Kidney epithelial cell (primary cell): ENCODE measurements around the gene ZNF512B. TPM values are rescaled to one million over a fixed set of nuclear protein-coding genes. Genes with fewer than 3 reads are reported as not detected.
A peak's percentile ranks its signal among the peaks of the same experiment; 100 is the strongest.

Experiments
- DNase-seq: peaks from one replicate; pipeline ENCODE4 v3.0.0-alpha.2; 2010; ENCODE audit warnings: low read depth
- H3K27me3 ChIP-seq: 2 replicates; pipeline ENCODE4 v1.6.0; 2011; ENCODE audit warnings: low read length; ENCODE audit not compliant: control insufficient read depth, insufficient read depth
- H3K36me3 ChIP-seq: 2 replicates; pipeline ENCODE4 v1.5.1; 2011; ENCODE audit warnings: low read length; ENCODE audit not compliant: control insufficient read depth, insufficient read depth
- H3K4me3 ChIP-seq: 2 replicates; pipeline ENCODE4 v1.5.1; 2011; ENCODE audit warnings: low read depth, mild to moderate bottlenecking, control low read depth, low read length
- total RNA-seq: library from RNA; depleted of rRNA; stranded (reverse); fragments of >200 nt; gene quantifications from 2 replicates; pipeline ENCODE4 v1.2.3, GENCODE V29; 2015
- TF ChIP-seq, protein P1 (sequence below): IDR thresholded peaks from 2 replicates; pipeline ENCODE4 v1.5.1; 2011; ENCODE audit warnings: mild to moderate bottlenecking, moderate library complexity, low read length, control low read depth, inconsistent platforms; ENCODE audit not compliant: insufficient read depth, poor library complexity, severe bottlenecking

Gene ZNF512B
- total RNA-seq, 1 donor from 2014 or later, result 10.8 TPM

DNA sequence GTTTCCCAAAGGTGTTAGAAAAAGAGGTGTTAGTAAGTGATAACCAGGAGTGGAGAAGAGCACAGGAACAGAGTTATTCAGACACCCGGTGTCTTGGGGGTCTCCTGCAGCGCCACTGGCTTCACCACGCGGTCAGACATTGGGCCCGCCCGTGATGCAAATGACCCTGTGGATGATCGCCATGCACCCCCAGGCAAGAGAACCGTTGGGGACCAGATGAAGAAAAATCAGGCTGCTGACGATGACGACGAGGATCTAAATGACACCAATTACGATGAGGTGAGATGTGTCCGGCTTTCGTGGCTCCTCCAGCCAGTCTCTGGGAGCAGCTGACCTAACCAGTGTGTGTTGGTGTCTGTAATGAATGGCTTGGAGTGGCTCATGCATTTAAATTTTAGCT lies 13.2 kb upstream of the ZNF512B start:
- DNase-seq, result no peak
- Histone ChIP-seq H3K4me3 (no peak overlapping the region), H3K27me3 (no peaks in the 10 kb centered on the region), H3K36me3 (peaks cover 2% of the 10 kb centered on the region)
- TF ChIP-seq, protein P1, sequence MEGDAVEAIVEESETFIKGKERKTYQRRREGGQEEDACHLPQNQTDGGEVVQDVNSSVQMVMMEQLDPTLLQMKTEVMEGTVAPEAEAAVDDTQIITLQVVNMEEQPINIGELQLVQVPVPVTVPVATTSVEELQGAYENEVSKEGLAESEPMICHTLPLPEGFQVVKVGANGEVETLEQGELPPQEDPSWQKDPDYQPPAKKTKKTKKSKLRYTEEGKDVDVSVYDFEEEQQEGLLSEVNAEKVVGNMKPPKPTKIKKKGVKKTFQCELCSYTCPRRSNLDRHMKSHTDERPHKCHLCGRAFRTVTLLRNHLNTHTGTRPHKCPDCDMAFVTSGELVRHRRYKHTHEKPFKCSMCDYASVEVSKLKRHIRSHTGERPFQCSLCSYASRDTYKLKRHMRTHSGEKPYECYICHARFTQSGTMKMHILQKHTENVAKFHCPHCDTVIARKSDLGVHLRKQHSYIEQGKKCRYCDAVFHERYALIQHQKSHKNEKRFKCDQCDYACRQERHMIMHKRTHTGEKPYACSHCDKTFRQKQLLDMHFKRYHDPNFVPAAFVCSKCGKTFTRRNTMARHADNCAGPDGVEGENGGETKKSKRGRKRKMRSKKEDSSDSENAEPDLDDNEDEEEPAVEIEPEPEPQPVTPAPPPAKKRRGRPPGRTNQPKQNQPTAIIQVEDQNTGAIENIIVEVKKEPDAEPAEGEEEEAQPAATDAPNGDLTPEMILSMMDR, result no peak

DNA sequence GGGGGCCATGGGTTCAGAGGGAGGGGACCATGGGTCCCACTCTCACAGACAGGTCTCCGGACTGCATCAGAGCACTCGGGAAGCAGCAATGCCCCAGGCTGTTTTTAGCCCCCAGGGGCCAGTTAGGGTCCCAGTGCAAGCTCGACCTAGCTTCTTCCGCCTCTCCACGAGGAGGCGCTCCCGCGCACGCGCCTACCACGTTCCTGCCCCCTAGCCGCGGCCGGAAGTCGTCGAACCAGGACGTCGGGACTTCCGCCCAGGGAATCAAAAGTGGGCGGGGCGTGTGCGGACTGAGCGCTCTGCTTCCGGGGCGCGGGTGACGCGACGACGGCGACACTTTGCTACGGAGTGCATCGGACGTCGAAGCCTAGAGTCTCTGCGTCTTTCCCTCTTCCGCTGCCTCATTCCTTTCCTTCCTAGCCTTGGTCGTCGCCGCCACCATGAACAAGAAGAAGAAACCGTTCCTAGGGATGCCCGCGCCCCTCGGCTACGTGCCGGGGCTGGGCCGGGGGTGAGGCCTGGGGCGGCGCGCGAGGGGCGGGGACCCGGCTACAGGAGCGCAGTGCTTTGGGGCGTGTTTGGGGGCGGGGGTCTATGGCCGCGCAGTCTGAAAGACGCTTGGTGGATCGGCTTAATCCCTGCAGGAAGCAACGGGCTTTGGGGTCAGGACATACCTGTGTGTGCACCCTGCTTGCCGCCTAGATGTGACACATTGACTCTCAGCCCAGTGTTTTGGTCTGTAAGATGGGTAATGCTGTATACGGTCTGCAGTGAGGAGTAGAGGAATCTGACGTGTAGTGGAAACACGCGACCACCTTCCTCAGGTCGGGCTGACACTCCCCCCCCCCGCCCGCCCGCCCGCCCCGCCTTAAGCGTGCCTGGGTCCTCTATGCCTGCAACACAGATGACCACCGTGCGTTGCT lies 11.3 kb upstream of the ZNF512B start, which contains the start of gene PRPF6:
PRPF6 (plus strand) TSS at position 327 of the 923 bp plus-strand sequence; CDS start at position 441, 114 bp downstream.
- H3K27me3 ChIP-seq, result no peaks in the 10 kb centered on the region
- H3K36me3 ChIP-seq, result peaks cover 2% of the 10 kb centered on the region
- peak within 1 kb of the TSS; percentile 98 for H3K4me3 ChIP-seq
- TF ChIP-seq, protein P1, result peak; percentile 97
- DNase-seq, result peak; percentile 85

DNA sequence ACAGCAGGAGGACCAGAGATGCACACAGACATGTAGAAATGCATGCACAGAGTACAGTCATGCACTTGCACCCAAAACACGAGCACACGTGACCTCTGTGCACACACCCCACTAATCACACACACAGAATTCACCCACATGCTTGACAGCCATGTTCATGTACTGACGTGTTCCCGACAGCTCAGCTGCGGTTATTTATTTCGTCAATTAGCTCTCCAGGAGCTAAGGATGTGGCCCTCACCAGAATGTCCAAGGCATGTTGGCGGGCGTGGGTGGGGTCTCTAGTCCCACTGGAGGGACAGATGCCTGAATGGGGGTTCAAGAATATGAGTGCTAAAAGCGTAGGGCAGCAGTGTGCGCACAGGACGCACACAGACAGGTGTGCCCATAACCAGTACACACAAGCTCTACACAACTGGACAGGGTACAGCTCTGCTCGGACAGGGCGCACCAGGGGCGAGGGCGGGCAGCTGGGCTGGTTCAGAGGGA lies 10.6 kb upstream of the ZNF512B start:
- Histone ChIP-seq H3K27me3 (no peaks in the 10 kb centered on the region), H3K4me3 (peak overlapping the region; percentile 98), H3K36me3 (peaks cover 2% of the 10 kb centered on the region)
- DNase-seq, result no peak
- TF ChIP-seq, protein P1, result no peak

DNA sequence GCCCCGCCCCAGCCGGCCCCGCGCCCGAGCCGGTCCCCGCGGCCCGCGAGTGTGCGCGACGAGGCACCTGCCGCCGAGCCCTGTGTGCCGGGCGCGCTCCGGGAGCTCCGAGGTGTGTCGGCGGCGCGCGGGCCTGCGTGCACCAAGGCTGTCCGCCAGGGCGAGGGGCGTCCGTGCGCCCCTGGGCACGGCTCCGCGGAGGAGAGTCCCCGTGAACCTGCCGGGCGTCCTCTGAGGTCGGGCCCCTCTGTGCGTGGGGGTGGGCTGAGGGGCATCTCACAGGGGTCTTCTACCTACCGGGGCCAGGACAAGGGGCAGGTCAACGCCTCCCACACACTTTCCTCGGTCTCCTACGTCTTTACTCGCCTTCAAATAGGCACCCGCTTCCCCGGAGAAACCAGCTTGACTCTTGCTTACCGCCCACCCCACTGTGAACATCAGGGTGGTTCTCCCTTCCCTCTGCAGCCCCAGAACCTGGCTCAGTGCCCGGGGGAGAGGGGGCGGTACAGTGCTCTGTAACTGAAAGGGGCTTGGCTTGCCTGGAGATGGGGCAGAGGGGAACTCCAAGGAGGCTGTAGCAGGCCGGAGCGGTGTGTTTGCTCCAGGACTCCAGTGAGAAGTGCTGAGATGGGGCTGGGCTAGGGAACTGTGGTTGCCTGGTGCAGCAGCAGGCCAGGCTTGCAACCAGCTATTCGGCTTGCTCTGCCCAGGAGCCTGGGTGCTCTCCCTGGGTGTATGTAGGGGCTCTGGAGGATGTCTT lies 10.0 kb upstream of the ZNF512B start, which contains the start of gene SAMD10:
SAMD10 (minus strand) TSS at position 86 of the 760 bp plus-strand sequence. CDS start 175 bp downstream, outside the sequence.
- Histone ChIP-seq H3K27me3 (no peaks in the 10 kb centered on the region), H3K4me3 (peak within 1 kb of the TSS; percentile 54), H3K36me3 (peaks cover under 1% of the 10 kb centered on the region)
- TF ChIP-seq, protein P1, result no peak
- DNase-seq, result no peak

DNA sequence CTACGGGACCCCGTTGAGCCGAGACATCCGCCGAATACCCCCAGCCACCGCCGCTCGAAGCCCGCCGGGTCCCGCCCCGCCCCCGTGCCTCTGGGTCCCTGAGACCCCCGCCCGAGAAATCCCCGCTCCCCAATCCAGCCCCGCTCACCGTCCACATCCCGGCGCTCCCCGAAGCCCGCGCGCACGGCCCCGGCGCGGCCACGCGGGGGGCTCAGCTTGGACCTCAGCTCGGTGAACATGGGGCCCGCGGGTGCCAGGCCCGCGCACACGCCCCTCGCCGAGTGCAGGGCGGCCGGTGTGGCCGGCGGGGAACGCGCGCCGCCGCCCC lies 9.5 kb upstream of the ZNF512B start:
- Histone ChIP-seq H3K36me3 (no peaks in the 10 kb centered on the region), H3K27me3 (no peaks in the 10 kb centered on the region), H3K4me3 (peak overlapping the region; percentile 54)
- TF ChIP-seq, protein P1, result no peak
- no peak for DNase-seq
